RPMI7951 (cell line): ENCODE data around the gene SRP68. TPM values are rescaled to one million over a fixed set of nuclear protein-coding genes. Genes with fewer than 3 reads are reported as not detected.

Source experiments
- DNase-seq: peaks from one replicate; pipeline ENCODE4 v3.0.0-alpha.2; 2012; ENCODE audit warnings: low read depth
- total RNA-seq: library from RNA; depleted of rRNA; stranded (reverse); fragments of >200 nt; shearing (Covaris generic); gene quantifications from 2 replicates; pipeline ENCODE4 v1.2.3, GENCODE V29; 2014; rRNA removed

Gene SRP68
- total RNA-seq, 1 experiment from 2014 or later, result 21.1 TPM

- no peak for DNase-seq
Measured at GRCh38 chr17:75998327-75998795, 74.0 kb downstream of the SRP68 start.

- DNase-seq, result peak; percentile 68
Measured at GRCh38 chr17:75996665-75997590, 75.4 kb downstream of the SRP68 start.

- DNase-seq, result no peak
Measured at GRCh38 chr17:75995385-75995925, 76.9 kb downstream of the SRP68 start.

GRCh38 chr17:75994802-75995370, 77.4 kb downstream of the SRP68 start:
- no peak for DNase-seq

GRCh38 chr17:75991396-75991795, 80.9 kb downstream of the SRP68 start:
- DNase-seq, result no peak

Other genes starting within 250 kb of the SRP68 start
- 0.78 TPM in 1 of 2 replicates, not detected in the other for gene UNC13D, start 228.1 kb downstream of the SRP68 start, total RNA-seq
- 21.9 and 24.9 TPM in 2 replicates for gene WBP2, start 217.2 kb downstream of the SRP68 start, total RNA-seq
- gene TRIM47, start 193.9 kb downstream of the SRP68 start, total RNA-seq, result 13.6 and 15.9 TPM in 2 replicates
- 8.5 and 14.4 TPM in 2 replicates for gene TRIM65, start 175.6 kb downstream of the SRP68 start, total RNA-seq
- gene MRPL38, start 167.6 kb downstream of the SRP68 start, total RNA-seq, result 25.4 and 36.3 TPM in 2 replicates
- 6.0 and 8.0 TPM in 2 replicates for gene FBF1, start 131.5 kb downstream of the SRP68 start, total RNA-seq
- 21.4 TPM in 2 replicates for gene ACOX1, start 93.4 kb downstream of the SRP68 start, total RNA-seq
- 12.6 and 16.5 TPM in 2 replicates for gene TEN1, start 93.3 kb downstream of the SRP68 start, total RNA-seq
- gene CDK3, start 71.7 kb downstream of the SRP68 start, total RNA-seq, result 1.4 and 2.2 TPM in 2 replicates
- gene EVPL, start 45.2 kb downstream of the SRP68 start, total RNA-seq, result not detected in 2 replicates
- not detected in 2 replicates for gene GALR2, start 2.3 kb upstream of the SRP68 start, total RNA-seq
- gene ZACN, start 6.7 kb upstream of the SRP68 start, total RNA-seq, result not detected in 2 replicates
- 32.4 and 45.0 TPM in 2 replicates for gene EXOC7, start 31.3 kb upstream of the SRP68 start, total RNA-seq
- not detected in 2 replicates for gene FOXJ1, start 68.7 kb upstream of the SRP68 start, total RNA-seq
- 3.5 and 5.8 TPM in 2 replicates for gene RNF157, start 168.0 kb upstream of the SRP68 start, total RNA-seq
- 20.5 and 22.0 TPM in 2 replicates for gene UBALD2, start 192.8 kb upstream of the SRP68 start, total RNA-seq
- 0.48 and 0.59 TPM in 2 replicates for gene QRICH2, start 235.8 kb upstream of the SRP68 start, total RNA-seq